WERI-Rb-1 (cell line): ENCODE results near the gene NAA38.

ENCODE experiments used
- DNase-seq: peaks from one replicate; pipeline ENCODE4 v3.0.0-alpha.2; 2020
- H3K27ac ChIP-seq: fragments of 250-450 bp; sonication (Bioruptor Pico); 2 replicates; pipeline ENCODE4 v1.5.1; 2020; ENCODE audit warnings: mild to moderate bottlenecking, moderate library complexity
- H3K27me3 ChIP-seq: fragments of 250-450 bp; sonication (Bioruptor Pico); 2 replicates; pipeline ENCODE4 v1.5.1; 2021; ENCODE audit warnings: mild to moderate bottlenecking, low read depth, moderate library complexity; ENCODE audit not compliant: insufficient read depth, severe bottlenecking
- H3K36me3 ChIP-seq: fragments of 250-450 bp; sonication (Bioruptor Pico); 2 replicates; pipeline ENCODE4 v1.5.1; 2020; ENCODE audit warnings: mild to moderate bottlenecking, moderate library complexity
- H3K4me3 ChIP-seq: 2 replicates; pipeline ENCODE4 v1.5.1; 2011; ENCODE audit warnings: low read depth, mild to moderate bottlenecking, control low read depth, low read length
- H3K9me3 ChIP-seq: fragments of 250-450 bp; sonication (Bioruptor Pico); 2 replicates; pipeline ENCODE4 v1.5.1; 2021; ENCODE audit warnings: mild to moderate bottlenecking, moderate library complexity; ENCODE audit not compliant: severe bottlenecking
- CTCF ChIP-seq: IDR thresholded peaks from 2 replicates; pipeline ENCODE4 v1.5.1; 2011; ENCODE audit warnings: low read depth, mild to moderate bottlenecking, control low read depth, inconsistent platforms, low read length

NAA38 gene

DNA sequence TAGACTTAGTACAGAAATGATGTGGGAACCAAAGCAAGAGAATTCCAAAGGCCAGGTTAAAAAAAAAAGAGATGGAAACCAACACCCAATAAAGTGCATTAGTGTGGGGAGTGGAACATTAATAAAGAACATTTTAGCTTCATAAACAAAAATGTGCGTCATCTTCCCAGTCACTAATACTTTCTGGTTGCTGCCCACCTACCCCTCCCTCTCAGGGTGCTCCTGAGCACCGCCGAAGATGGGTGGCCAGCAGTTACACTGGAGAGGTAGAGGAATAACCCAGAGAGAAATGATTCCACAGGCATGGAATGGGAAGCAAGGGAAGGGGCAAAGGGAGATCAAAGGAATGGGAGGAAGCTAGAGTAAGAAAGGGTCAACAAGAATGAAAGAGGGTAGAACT, 25.3 kb upstream of the NAA38 start:
- no peak for TF ChIP-seq CTCF
- no peaks in the 10 kb centered on the region for H3K27me3 ChIP-seq
- no peak overlapping the region for H3K4me3 ChIP-seq
- H3K9me3 ChIP-seq, result no peaks in the 10 kb centered on the region
- DNase-seq, result no peak
- H3K27ac ChIP-seq, result no peak overlapping the region
- peaks cover 24% of the 10 kb centered on the region for H3K36me3 ChIP-seq

DNA sequence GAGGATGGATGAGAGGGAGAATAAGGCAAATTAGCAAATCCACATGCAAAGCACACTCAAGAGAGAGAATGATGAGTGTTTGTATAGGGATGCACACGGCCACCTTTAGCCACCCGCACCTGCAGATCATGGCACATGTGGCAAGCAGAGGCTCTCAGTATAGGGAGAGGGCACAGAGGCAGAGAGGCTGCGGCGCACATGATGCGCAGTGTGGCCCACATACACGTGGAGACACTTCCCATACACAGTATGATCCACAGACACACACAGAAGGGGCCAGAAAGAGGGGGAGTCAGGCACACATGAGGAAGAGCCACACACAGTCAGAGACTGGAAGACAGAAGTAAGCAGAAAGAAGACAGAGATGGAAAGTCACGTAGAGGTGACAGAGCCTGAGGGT, 24.7 kb upstream of the NAA38 start:
- Histone ChIP-seq H3K27ac (no peak overlapping the region), H3K36me3 (peaks cover 24% of the 10 kb centered on the region), H3K4me3 (no peak overlapping the region), H3K9me3 (no peaks in the 10 kb centered on the region), H3K27me3 (no peaks in the 10 kb centered on the region)
- no peak for TF ChIP-seq CTCF
- DNase-seq, result no peak

DNA sequence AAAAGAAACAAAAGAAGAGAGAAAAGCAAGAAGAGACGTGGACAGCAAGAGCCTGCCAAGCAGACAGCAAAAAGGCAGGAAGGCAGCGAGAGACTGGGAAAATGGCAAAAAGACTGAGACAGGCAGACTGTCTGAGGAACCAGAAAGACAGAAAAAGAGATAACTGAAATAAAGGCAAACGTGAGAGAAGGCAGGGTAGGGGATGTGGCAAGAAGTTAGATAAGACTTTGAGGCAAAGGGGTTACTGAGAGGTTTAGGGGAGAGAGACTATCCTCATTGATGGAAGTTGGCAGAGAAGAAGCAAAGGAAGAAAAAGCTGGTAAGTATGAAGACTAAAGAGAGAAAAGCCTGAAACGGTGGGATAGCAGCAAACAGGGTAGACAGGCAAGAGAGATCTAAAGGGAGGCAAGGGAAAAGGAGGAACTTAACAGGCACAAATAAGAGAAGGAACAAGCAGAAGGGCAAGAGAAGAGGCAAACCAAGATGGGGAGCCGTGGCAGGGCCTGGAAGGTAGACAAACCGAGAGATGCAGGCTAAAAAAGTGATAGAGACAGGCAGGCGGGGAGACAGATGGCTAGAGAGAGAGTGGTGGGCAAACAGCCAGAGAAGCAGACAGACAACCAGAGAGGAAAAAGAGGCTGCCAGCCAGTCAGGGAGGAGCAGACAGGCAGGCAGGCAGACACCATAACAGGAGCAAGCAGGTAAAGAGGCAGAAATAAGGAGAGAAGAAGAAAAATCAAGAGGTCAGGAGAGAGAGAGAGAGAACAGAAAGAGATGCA, 24.1 kb upstream of the NAA38 start:
- Histone ChIP-seq H3K9me3 (no peaks in the 10 kb centered on the region), H3K4me3 (no peak overlapping the region), H3K36me3 (peaks cover 30% of the 10 kb centered on the region), H3K27ac (no peak overlapping the region), H3K27me3 (no peaks in the 10 kb centered on the region)
- no peak for TF ChIP-seq CTCF
- DNase-seq, result no peak

DNA sequence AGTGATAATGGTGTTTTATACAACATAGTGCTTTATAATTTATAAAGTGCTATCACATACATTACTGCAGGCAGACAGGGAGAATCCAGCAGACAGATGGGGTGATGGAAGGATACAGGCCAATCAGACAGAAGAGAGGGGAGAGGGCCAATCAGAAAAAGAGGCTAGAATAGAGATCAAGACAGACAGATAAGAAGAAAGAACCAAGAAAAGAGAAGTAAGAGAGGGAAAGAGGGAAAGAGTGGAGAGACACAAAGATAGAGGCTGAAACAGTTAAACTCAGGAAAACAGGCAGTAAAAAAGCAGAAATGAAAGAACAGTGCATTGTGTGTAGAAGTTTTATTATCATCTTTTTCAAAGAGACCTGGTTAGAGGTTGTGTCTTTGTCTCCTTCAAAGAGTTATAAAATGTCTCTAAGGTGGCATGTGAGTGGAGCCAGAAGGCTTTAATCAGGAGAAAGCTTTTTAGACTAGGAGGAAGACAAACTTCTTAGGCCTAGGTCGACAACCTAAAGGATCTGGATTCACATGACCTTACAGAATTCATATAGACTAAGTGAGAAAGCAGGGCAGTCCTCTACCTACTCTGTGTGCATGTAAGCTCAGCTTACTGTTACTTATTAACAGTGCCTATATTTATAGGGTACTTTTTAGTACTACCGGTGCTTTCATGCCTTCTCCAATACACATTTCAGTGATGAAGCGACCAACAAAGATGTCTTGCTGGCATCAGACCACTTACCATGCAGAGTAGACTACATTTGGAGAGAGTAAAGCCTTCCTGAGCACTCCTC, 22.9 kb upstream of the NAA38 start:
- no peaks in the 10 kb centered on the region for H3K27me3 ChIP-seq
- no peaks in the 10 kb centered on the region for H3K9me3 ChIP-seq
- no peak overlapping the region for H3K27ac ChIP-seq
- no peak overlapping the region for H3K4me3 ChIP-seq
- no peak for TF ChIP-seq CTCF
- H3K36me3 ChIP-seq, result peaks cover 37% of the 10 kb centered on the region
- no peak for DNase-seq

- H3K27me3 ChIP-seq, result no peaks in the 10 kb centered on the region
- H3K9me3 ChIP-seq, result no peaks in the 10 kb centered on the region
- no peak overlapping the region for H3K4me3 ChIP-seq
- no peak for TF ChIP-seq CTCF
- peaks cover 41% of the 10 kb centered on the region for H3K36me3 ChIP-seq
- no peak for DNase-seq
- H3K27ac ChIP-seq, result no peak overlapping the region
Measured at GRCh38 chr17:7878234-7878633, 20.9 kb upstream of the NAA38 start.
